HG03139 (cell line): ENCODE measurements around the gene ATP8A1.
"Not testable (repeated sequence)": the region's sequence is repeated elsewhere in the genome, so short reads cannot be mapped to it uniquely, and the experiment has no call there.

Experiments used
- ATAC-seq: cut with Tn5 transposase; IDR thresholded peaks from one replicate; pipeline ENCODE4 v1.9.1; 2021; ENCODE audit not compliant: unreplicated experiment

ATP8A1 gene

GRCh38 chr4:42656944-42657792, at the start of gene ATP8A1:
ATP8A1 (minus strand) TSS chr4:42657105; CDS start chr4:42656873, 232 bp downstream.
- peak; percentile 65 for ATAC-seq

- ATAC-seq: no peak
Measured at GRCh38 chr4:42706086-42706485, 49.2 kb upstream of the ATP8A1 start.

GRCh38 chr4:42703813-42704212, 46.9 kb upstream of the ATP8A1 start:
- ATAC-seq: no peak

GRCh38 chr4:42702895-42703294, 46.0 kb upstream of the ATP8A1 start:
- ATAC-seq: no peak

- not testable (repeated sequence) for ATAC-seq
Measured at GRCh38 chr4:42701780-42702179, 44.9 kb upstream of the ATP8A1 start.

GRCh38 chr4:42690537-42690936, 33.6 kb upstream of the ATP8A1 start:
- ATAC-seq: no peak

- no peak for ATAC-seq
Measured at GRCh38 chr4:42683393-42683792, 26.5 kb upstream of the ATP8A1 start.

- no peak for ATAC-seq
Measured at GRCh38 chr4:42678512-42678911, 21.6 kb upstream of the ATP8A1 start.

- no peak for ATAC-seq
Measured at GRCh38 chr4:42676066-42676951, 19.4 kb upstream of the ATP8A1 start.

GRCh38 chr4:42673082-42673425, 16.1 kb upstream of the ATP8A1 start:
- no peak for ATAC-seq

GRCh38 chr4:42672359-42673081, 15.6 kb upstream of the ATP8A1 start:
- no peak for ATAC-seq

- ATAC-seq: peak; percentile 99
Measured at GRCh38 chr4:42671431-42672194, 14.7 kb upstream of the ATP8A1 start.

GRCh38 chr4:42658261-42658660, 1.4 kb upstream of the ATP8A1 start:
- no peak for ATAC-seq

- ATAC-seq: no peak
Measured at GRCh38 chr4:42656679-42656943, 294 bp downstream of the ATP8A1 start.

- peak; percentile 24 for ATAC-seq
Measured at GRCh38 chr4:42655921-42656678, 805 bp downstream of the ATP8A1 start.

GRCh38 chr4:42655269-42655637, 1.7 kb downstream of the ATP8A1 start:
- ATAC-seq: no peak

- no peak for ATAC-seq
Measured at GRCh38 chr4:42654631-42655268, 2.2 kb downstream of the ATP8A1 start.

- no peak for ATAC-seq
Measured at GRCh38 chr4:42653626-42654560, 3.0 kb downstream of the ATP8A1 start.
